Colon (tissue), 2 donors: ENCODE data around the gene ZNF692.
"Not testable (repeated sequence)": the region's sequence is repeated elsewhere in the genome, so short reads cannot be mapped to it uniquely, and the experiment has no call there.

ENCODE experiments used
- FAIRE-seq: peaks from 2 replicates; lab custom pipeline; 2012; peaks lifted over from hg19 to GRCh38; lab: Jason Lieb, UNC
- donor health status: control.
- donor health status: control.

Gene ZNF692

GRCh38 chr1:248848602-248849001 lies 10.3 kb downstream of the ZNF692 start:
- no peak for FAIRE-seq

GRCh38 chr1:248847956-248848561 lies 10.8 kb downstream of the ZNF692 start:
- no peak for FAIRE-seq

- FAIRE-seq, result no peak
Measured at GRCh38 chr1:248847181-248847955, 11.5 kb downstream of the ZNF692 start.

- FAIRE-seq, result no peak
Measured at GRCh38 chr1:248844526-248844925, 14.4 kb downstream of the ZNF692 start.

- no peak for FAIRE-seq
Measured at GRCh38 chr1:248843687-248844086, 15.2 kb downstream of the ZNF692 start.

GRCh38 chr1:248842781-248843331 lies 16.0 kb downstream of the ZNF692 start:
- no peak for FAIRE-seq

GRCh38 chr1:248841702-248842395 lies 17.0 kb downstream of the ZNF692 start:
- no peak for FAIRE-seq

- no peak for FAIRE-seq
Measured at GRCh38 chr1:248840946-248841345, 17.9 kb downstream of the ZNF692 start.

- FAIRE-seq, result no peak
Measured at GRCh38 chr1:248839168-248839555, 19.7 kb downstream of the ZNF692 start.

- FAIRE-seq, result no peak
Measured at GRCh38 chr1:248838357-248839167, 20.3 kb downstream of the ZNF692 start.

- FAIRE-seq, result no peak
Measured at GRCh38 chr1:248837781-248838356, 21.0 kb downstream of the ZNF692 start, which contains the start of gene ZNF672. Gene ZNF672 (plus strand): TSS chr1:248838224. CDS start chr1:248847275, 9,051 bp downstream.

- FAIRE-seq, result no peak
Measured at GRCh38 chr1:248837045-248837780, 21.7 kb downstream of the ZNF692 start.

- FAIRE-seq, result no peak
Measured at GRCh38 chr1:248834343-248834940, 24.4 kb downstream of the ZNF692 start.

GRCh38 chr1:248831842-248832241 lies 27.0 kb downstream of the ZNF692 start:
- FAIRE-seq, result no peak

GRCh38 chr1:248830718-248831017 lies 28.2 kb downstream of the ZNF692 start:
- FAIRE-seq, result not testable (repeated sequence)

GRCh38 chr1:248828845-248829244 lies 30.0 kb downstream of the ZNF692 start:
- no peak for FAIRE-seq

GRCh38 chr1:248825909-248826760 lies 32.8 kb downstream of the ZNF692 start, which contains the start of gene SH3BP5L:
Gene SH3BP5L (minus strand): TSS chr1:248825915. CDS start chr1:248824935, 980 bp downstream.
- no peak for FAIRE-seq

GRCh38 chr1:248825573-248825908 lies 33.3 kb downstream of the ZNF692 start:
- FAIRE-seq, result no peak

- no peak for FAIRE-seq
Measured at GRCh38 chr1:248825136-248825535, 33.7 kb downstream of the ZNF692 start.

GRCh38 chr1:248824701-248825100 lies 34.2 kb downstream of the ZNF692 start:
- no peak for FAIRE-seq
